Left ventricle myocardium inferior (tissue), 1 donor: Measurements from ENCODE around the gene PLEKHA6. TPM values are rescaled to one million over a fixed set of nuclear protein-coding genes. Genes with fewer than 3 reads are reported as not detected.

Source experiments
- DNase-seq: peaks from one replicate; pipeline ENCODE4 v3.0.0-alpha.2; 2020
- H3K27ac ChIP-seq: fragments of 200-600 bp; replicated peaks from 2 replicates; pipeline ENCODE4 v1.8.0; 2021
- H3K27me3 ChIP-seq: fragments of 200-600 bp; 2 replicates; pipeline ENCODE4 v1.8.0; 2021; ENCODE audit warnings: low read depth
- H3K36me3 ChIP-seq: fragments of 200-600 bp; 2 replicates; pipeline ENCODE4 v1.8.0; 2021
- H3K4me1 ChIP-seq: fragments of 200-600 bp; 2 replicates; pipeline ENCODE4 v1.8.0; 2021
- H3K4me3 ChIP-seq: fragments of 200-600 bp; 2 replicates; pipeline ENCODE4 v1.8.0; 2021; ENCODE audit warnings: mild to moderate bottlenecking, moderate library complexity
- H3K9me3 ChIP-seq: fragments of 200-600 bp; replicated peaks from 2 replicates; pipeline ENCODE4 v1.8.0; 2021
- intact Hi-C: fragments of 100-400 bp; cut with micrococcal nuclease; formaldehyde crosslinking; loops from one replicate; pipeline ENCODE4 v1.11.0; 2022
- total RNA-seq: library from RNA; stranded (reverse); fragmentation: NEBNext Ultra II Directional; extraction: Animal tissue kit (Norgen Biotek cat#: 25700); gene quantifications from one replicate; pipeline ENCODE4 v1.2.1, GENCODE V29; 2021
- TF ChIP-seq, protein P1 (sequence below): fragments of 200-600 bp; IDR thresholded peaks from 2 replicates; pipeline ENCODE4 v1.8.0; 2021; ENCODE audit warnings: antibody characterized with exemption, mild to moderate bottlenecking, borderline replicate concordance
- donor health status: DM: no; HTN: yes; CAD: no; lungs with severe emphysema.

Gene PLEKHA6
- total RNA-seq, 1 donor from 2014 or later, result 28.8 TPM

DNA sequence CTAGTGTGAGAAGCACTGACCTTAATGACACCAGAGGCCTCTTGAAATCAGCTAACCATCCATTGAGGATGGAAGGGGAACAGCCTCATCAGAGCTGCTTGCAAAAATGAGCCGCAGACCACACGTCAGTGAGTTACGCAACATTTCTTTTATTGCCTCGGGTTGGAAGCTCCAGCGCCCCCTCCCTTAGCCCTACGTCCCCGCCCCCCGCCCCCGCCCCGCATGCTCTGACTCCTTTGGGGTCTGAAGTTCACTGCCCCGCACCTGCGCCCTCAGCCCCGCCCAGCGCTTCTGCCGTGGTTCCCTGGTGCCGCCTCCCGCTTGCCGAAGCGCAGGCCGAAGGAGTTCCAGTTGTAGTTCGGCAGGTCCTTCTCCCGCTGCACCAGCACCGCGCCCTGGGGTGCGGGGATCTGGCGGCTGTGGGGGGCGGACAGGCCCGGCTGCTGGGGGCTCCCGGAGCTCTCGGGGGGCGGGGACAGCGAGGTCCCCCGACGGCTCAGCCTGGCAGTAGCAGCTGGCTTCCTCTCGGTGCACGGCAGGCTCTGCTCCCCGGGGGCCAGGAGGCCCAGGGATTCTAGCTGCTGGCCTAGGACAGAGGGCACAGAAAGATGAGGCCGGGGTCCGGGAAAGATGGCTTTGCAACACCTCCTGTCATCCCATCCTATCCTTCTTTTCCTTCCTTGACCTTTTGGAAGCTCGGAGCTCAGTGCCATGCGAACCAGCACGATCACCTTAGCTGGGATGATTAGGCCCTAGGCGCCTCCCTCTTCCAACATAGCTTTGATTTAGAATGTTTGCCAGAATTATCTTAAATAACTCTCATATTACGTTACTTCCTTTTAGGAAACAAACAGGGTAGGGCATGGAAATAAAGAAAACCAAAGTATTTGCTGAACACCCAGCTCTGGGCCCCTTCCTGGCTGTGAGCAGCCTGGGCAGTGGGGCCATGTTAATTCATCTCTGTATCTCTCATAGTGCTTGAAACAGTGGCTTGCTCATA, 169.2 kb downstream of the PLEKHA6 start:
- TF ChIP-seq, protein P1, sequence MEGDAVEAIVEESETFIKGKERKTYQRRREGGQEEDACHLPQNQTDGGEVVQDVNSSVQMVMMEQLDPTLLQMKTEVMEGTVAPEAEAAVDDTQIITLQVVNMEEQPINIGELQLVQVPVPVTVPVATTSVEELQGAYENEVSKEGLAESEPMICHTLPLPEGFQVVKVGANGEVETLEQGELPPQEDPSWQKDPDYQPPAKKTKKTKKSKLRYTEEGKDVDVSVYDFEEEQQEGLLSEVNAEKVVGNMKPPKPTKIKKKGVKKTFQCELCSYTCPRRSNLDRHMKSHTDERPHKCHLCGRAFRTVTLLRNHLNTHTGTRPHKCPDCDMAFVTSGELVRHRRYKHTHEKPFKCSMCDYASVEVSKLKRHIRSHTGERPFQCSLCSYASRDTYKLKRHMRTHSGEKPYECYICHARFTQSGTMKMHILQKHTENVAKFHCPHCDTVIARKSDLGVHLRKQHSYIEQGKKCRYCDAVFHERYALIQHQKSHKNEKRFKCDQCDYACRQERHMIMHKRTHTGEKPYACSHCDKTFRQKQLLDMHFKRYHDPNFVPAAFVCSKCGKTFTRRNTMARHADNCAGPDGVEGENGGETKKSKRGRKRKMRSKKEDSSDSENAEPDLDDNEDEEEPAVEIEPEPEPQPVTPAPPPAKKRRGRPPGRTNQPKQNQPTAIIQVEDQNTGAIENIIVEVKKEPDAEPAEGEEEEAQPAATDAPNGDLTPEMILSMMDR, result no peak
- Histone ChIP-seq H3K9me3 (no peaks in the 10 kb centered on the region), H3K27ac (no peak overlapping the region), H3K4me1 (peaks cover 12% of the 10 kb centered on the region), H3K27me3 (peaks cover 65% of the 10 kb centered on the region), H3K36me3 (no peaks in the 10 kb centered on the region), H3K4me3 (peak overlapping the region; percentile 50)
- intact Hi-C loops, result no loop called here
- no peak for DNase-seq

DNA sequence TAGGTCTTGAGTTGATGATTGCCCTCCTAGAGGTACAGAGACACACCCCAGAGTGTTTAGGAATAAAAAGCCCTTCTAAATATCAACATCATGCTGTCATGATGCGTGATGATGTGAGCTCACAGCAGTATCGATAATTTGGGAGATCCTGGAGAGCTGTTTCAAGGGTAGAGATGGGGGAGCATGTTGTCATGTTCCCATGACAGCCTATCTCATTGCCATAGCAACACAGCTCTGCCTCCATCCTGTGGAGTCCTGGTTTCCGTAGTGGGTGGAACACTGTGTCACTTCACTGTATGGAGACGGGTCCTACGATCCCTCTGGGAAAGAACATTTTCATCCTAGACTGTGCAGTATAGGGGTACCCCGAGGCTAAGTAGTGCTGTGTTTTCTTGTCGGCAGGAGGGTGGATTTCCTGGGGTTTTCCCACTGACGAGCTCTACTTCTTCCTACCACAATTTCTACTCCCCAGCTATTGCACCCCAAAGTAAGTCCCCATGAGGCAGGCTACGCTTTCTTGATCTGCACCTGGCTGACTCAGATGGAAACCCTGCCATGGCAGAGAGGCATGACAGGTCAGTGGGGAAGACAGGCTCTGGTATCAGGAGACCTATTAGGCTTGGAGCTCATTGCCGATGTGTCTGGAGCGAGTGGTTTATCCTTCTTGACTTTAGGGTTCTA, 170.6 kb downstream of the PLEKHA6 start:
- no peak overlapping the region for H3K27ac ChIP-seq
- H3K27me3 ChIP-seq, result peaks cover 66% of the 10 kb centered on the region
- no peaks in the 10 kb centered on the region for H3K9me3 ChIP-seq
- no peak overlapping the region for H3K4me3 ChIP-seq
- intact Hi-C loops, result no loop called here
- H3K36me3 ChIP-seq, result no peaks in the 10 kb centered on the region
- TF ChIP-seq, protein P1, result no peak
- no peak for DNase-seq
- H3K4me1 ChIP-seq, result peaks cover 12% of the 10 kb centered on the region

DNA sequence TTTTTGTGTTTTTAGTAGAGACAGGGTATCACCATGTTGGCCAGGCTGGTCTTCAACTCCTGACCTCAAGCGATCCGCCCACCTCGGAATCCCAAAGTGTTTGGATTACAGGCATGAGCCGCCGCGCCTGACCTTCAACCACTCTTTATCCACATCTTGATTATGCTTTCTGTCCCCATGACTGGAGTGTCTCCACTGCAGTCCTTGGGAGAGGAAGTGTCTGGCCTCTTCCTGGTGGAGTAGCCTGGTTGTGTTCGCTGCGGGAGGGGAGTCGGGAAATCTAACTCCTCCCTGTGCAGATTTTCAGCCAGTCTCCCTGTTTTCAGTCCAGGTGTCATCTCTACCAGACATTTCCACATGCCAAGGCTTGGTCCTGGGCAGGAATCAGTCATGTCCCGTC, 173.1 kb downstream of the PLEKHA6 start:
- H3K4me3 ChIP-seq, result no peak overlapping the region
- peaks cover 12% of the 10 kb centered on the region for H3K4me1 ChIP-seq
- intact Hi-C loops, result no loop called here
- no peaks in the 10 kb centered on the region for H3K9me3 ChIP-seq
- DNase-seq, result no peak
- TF ChIP-seq, protein P1, result no peak
- H3K36me3 ChIP-seq, result no peaks in the 10 kb centered on the region
- H3K27ac ChIP-seq, result no peak overlapping the region
- H3K27me3 ChIP-seq, result peaks cover 54% of the 10 kb centered on the region

DNA sequence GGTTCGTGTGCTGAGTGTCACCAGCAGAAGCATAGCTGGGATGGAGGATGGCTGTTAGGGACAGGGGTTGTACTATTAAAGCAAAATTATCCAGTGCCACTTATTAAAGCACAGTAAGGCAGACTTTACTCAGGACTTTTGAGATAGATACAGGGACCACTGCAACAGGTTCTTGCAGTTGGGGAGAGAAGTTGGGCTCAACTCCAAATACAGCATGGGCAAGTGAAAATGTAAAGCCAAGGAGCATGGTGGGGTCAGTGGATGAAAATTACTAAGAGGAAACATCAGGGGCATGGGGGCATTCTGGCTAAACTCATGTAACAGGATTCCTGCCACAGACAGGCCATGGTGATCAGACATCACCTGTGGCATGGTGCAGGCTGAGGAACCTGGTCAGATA, 178.6 kb downstream of the PLEKHA6 start:
- TF ChIP-seq, protein P1, result no peak
- no peaks in the 10 kb centered on the region for H3K9me3 ChIP-seq
- DNase-seq, result no peak
- H3K4me3 ChIP-seq, result no peak overlapping the region
- H3K36me3 ChIP-seq, result no peaks in the 10 kb centered on the region
- intact Hi-C loops, result no loop called here
- peaks cover 40% of the 10 kb centered on the region for H3K27me3 ChIP-seq
- H3K4me1 ChIP-seq, result no peaks in the 10 kb centered on the region
- no peak overlapping the region for H3K27ac ChIP-seq

DNA sequence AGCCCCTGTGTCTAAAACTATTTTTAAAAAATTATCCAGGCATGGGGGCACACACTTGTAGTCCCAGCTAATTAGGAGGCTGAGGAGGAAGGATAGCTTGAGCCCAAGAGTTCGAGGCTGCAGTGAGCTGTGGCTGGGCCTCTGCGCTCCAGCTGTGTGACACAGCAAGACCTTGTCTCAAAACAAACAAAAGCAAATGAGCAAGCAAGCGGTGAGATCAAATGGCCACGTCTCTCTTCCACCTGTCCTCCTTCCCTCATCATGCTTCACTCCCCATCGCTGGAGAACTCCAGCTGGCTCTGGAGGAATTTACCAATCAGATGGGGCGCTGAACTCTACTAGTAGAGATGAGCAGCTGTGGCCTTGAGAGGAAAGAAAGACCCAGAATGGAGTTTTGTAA, 179.6 kb downstream of the PLEKHA6 start:
- TF ChIP-seq, protein P1, result no peak

More for the DNA sequence above, 179.6 kb downstream of the PLEKHA6 start:
- Histone ChIP-seq H3K4me3 (no peak overlapping the region), H3K27ac (no peak overlapping the region), H3K27me3 (peaks cover 44% of the 10 kb centered on the region), H3K9me3 (no peaks in the 10 kb centered on the region), H3K4me1 (no peaks in the 10 kb centered on the region), H3K36me3 (no peaks in the 10 kb centered on the region)
- DNase-seq, result no peak
- intact Hi-C loops, result no loop called here
